ENCODE results near the gene FRMD4A.

Gene FRMD4A

DNA sequence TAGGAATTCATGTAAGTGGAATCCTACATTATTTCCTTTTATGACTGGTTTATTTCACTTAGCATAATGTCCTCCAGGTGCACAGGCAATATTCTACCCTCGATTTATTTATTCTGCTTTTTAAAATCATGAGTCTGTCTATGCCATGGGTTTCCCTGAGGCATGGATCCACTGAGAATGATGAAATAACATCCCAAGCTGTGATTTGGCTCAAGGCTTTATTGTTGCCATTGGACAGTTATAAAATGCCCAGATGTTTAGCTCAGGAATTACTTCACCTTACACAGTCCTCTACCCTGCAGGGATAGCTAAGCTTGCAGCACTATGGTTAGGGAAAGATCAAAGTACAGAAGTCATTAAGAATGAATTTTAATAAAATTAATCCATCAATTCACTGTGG, 219.5 kb downstream of the FRMD4A start:
- DNase-seq: no peak
- no peaks in the 10 kb centered on the region for H3K79me2 ChIP-seq (ENCODE audit: low read length)
- no peaks in the 10 kb centered on the region for H3K36me3 ChIP-seq (replicated peaks; ENCODE audit: insufficient read depth, low read length)
- no peaks in the 10 kb centered on the region for H3K9me2 ChIP-seq (replicated peaks; ENCODE audit: insufficient read depth, low read length)
- no peak overlapping the region for H3K4me3 ChIP-seq (ENCODE audit: low read length)
- no peaks in the 10 kb centered on the region for H4K20me1 ChIP-seq (ENCODE audit: insufficient read depth, low read length)
- no peak for TF ChIP-seq EZH2 (optimal IDR thresholded peaks at IDR 0.05; ENCODE audit: low read depth, low read length)
- no peak for TF ChIP-seq CTCF (IDR thresholded peaks at IDR 0.05; ENCODE audit: low read length)
- H3F3A ChIP-seq (ENCODE audit: insufficient read depth, low read length): no peaks in the 10 kb centered on the region
- no peak overlapping the region for H3K27ac ChIP-seq (ENCODE audit: low read length)
- H3K4me1 ChIP-seq (ENCODE audit: low read length): no peaks in the 10 kb centered on the region
- no peak overlapping the region for H3K9ac ChIP-seq (ENCODE audit: low read length)
- H2AFZ ChIP-seq (ENCODE audit: low read length): no peak overlapping the region
- H3K27me3 ChIP-seq (replicated peaks; ENCODE audit: insufficient read depth, low read length): no peaks in the 10 kb centered on the region
- H3K4me2 ChIP-seq (ENCODE audit: low read depth, low read length): no peak overlapping the region
- H3K9me3 ChIP-seq (replicated peaks; ENCODE audit: insufficient read depth, low read length): no peaks in the 10 kb centered on the region

DNA sequence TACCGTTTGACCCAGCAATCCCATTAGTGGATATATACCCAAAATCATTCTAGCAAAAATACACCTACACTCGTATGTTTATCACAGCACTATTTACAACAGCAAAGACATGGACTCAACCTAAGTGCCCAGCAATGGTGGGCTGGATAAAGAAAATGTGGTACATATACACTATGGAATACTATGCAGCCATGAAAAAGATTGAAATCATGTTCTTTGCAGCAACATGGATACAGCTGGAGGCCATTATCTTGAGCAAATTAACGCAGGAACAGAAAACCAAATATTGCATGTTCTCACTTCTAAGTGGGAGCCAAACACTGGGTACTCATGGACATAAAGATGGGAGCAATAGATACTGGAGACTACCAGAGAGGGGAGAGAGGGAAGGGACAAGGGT, 223.9 kb downstream of the FRMD4A start:
- Histone ChIP-seq H3K27ac (ENCODE audit: low read length) (no peak overlapping the region), H3K4me3 (ENCODE audit: low read length) (no peak overlapping the region), H4K20me1 (ENCODE audit: insufficient read depth, low read length) (no peaks in the 10 kb centered on the region), H3K36me3 (replicated peaks; ENCODE audit: insufficient read depth, low read length) (no peaks in the 10 kb centered on the region), H3K4me2 (ENCODE audit: low read depth, low read length) (no peak overlapping the region), H2AFZ (ENCODE audit: low read length) (no peak overlapping the region), H3K4me1 (ENCODE audit: low read length) (no peaks in the 10 kb centered on the region), H3K9me2 (replicated peaks; ENCODE audit: insufficient read depth, low read length) (no peaks in the 10 kb centered on the region), H3F3A (ENCODE audit: insufficient read depth, low read length) (no peaks in the 10 kb centered on the region), H3K9me3 (replicated peaks; ENCODE audit: insufficient read depth, low read length) (no peaks in the 10 kb centered on the region), H3K9ac (ENCODE audit: low read length) (no peak overlapping the region), H3K79me2 (ENCODE audit: low read length) (no peaks in the 10 kb centered on the region), H3K27me3 (replicated peaks; ENCODE audit: insufficient read depth, low read length) (no peaks in the 10 kb centered on the region)
- no peak for TF ChIP-seq EZH2phosphoT487 (IDR thresholded peaks at IDR 0.05; ENCODE audit: low read length)
- no peak for TF ChIP-seq CTCF (IDR thresholded peaks at IDR 0.05; ENCODE audit: low read length)
- TF ChIP-seq EZH2 (optimal IDR thresholded peaks at IDR 0.05; ENCODE audit: low read depth, low read length): no peak
- DNase-seq: no peak

GRCh38 chr10:14102056-14102455, 228.7 kb downstream of the FRMD4A start:
- Histone ChIP-seq H3K27me3 (replicated peaks; ENCODE audit: insufficient read depth, low read length) (no peaks in the 10 kb centered on the region), H3K4me1 (ENCODE audit: low read length) (no peaks in the 10 kb centered on the region), H3K27ac (ENCODE audit: low read length) (no peak overlapping the region), H3K9ac (ENCODE audit: low read length) (no peak overlapping the region), H3K9me3 (replicated peaks; ENCODE audit: insufficient read depth, low read length) (no peaks in the 10 kb centered on the region), H3K36me3 (replicated peaks; ENCODE audit: insufficient read depth, low read length) (no peaks in the 10 kb centered on the region), H3K9me2 (replicated peaks; ENCODE audit: insufficient read depth, low read length) (no peaks in the 10 kb centered on the region), H3K79me2 (ENCODE audit: low read length) (no peaks in the 10 kb centered on the region), H3F3A (ENCODE audit: insufficient read depth, low read length) (no peaks in the 10 kb centered on the region), H3K4me2 (ENCODE audit: low read depth, low read length) (no peak overlapping the region), H2AFZ (ENCODE audit: low read length) (no peak overlapping the region), H3K4me3 (ENCODE audit: low read length) (no peak overlapping the region), H4K20me1 (ENCODE audit: insufficient read depth, low read length) (no peaks in the 10 kb centered on the region)
- TF ChIP-seq EZH2 (optimal IDR thresholded peaks at IDR 0.05; ENCODE audit: low read depth, low read length) (no peak), EZH2phosphoT487 (IDR thresholded peaks at IDR 0.05; ENCODE audit: low read length) (no peak), CTCF (IDR thresholded peaks at IDR 0.05; ENCODE audit: low read length) (no peak)
- DNase-seq: no peak

Data from MM.1S (cell line).